Fibroblast of villous mesenchyme (primary cell): ENCODE data around the gene SLC3A2. TPM values are rescaled to one million over a fixed set of nuclear protein-coding genes. Genes with fewer than 3 reads are reported as not detected.
A peak's percentile ranks its signal among the peaks of the same experiment; 100 is the strongest.

ENCODE experiments used
- DNase-seq: peaks from one replicate; pipeline ENCODE4 v3.0.0-alpha.2; 2010; ENCODE audit warnings: low read depth
- H3K4me3 ChIP-seq: 2 replicates; pipeline ENCODE4 v1.5.1; 2011; ENCODE audit warnings: low read depth, mild to moderate bottlenecking, low read length
- total RNA-seq: library from RNA; depleted of rRNA; stranded (reverse); fragments of >200 nt; gene quantifications from 2 replicates; pipeline ENCODE4 v1.2.3, GENCODE V29; 2012
- TF ChIP-seq, protein P1 (sequence below): IDR thresholded peaks from 2 replicates; pipeline ENCODE4 v1.5.1; 2012; ENCODE audit warnings: low read depth, mild to moderate bottlenecking, low read length; ENCODE audit not compliant: insufficient read depth

SLC3A2 gene
- total RNA-seq, 1 donor, result 117 TPM

- DNase-seq, result no peak
- TF ChIP-seq, protein P1, sequence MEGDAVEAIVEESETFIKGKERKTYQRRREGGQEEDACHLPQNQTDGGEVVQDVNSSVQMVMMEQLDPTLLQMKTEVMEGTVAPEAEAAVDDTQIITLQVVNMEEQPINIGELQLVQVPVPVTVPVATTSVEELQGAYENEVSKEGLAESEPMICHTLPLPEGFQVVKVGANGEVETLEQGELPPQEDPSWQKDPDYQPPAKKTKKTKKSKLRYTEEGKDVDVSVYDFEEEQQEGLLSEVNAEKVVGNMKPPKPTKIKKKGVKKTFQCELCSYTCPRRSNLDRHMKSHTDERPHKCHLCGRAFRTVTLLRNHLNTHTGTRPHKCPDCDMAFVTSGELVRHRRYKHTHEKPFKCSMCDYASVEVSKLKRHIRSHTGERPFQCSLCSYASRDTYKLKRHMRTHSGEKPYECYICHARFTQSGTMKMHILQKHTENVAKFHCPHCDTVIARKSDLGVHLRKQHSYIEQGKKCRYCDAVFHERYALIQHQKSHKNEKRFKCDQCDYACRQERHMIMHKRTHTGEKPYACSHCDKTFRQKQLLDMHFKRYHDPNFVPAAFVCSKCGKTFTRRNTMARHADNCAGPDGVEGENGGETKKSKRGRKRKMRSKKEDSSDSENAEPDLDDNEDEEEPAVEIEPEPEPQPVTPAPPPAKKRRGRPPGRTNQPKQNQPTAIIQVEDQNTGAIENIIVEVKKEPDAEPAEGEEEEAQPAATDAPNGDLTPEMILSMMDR, result no peak
- H3K4me3 ChIP-seq, result no peak overlapping the region
Observed at GRCh38 chr11:62846177-62846576, 34.5 kb upstream of the SLC3A2 start.

DNA sequence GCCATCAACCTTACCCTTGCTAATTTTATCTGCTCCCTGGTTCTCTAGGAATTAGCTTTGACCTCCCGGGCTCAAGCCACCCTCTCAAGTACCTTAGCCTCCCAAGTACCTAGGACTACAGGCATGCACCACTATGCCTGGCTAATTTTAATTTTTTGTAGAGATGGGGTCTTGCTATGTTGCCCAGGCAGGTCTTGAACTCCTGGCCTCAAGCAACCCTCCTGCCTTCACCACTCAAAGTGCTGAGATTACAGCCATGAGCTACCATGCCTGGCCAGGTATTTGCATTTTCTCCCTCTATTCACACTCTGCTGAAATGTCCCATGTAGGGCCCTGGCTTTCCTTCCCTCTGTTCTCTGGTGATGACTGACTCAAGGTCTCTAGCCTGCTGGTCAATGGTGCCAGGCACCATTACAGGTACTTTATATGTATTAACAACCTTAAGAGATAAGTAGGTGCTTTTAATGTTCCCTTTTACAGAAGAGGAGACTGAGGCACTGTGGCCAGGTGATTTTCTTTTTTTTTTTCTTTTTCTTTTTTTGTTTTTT is 32.9 kb upstream of the SLC3A2 start:
- H3K4me3 ChIP-seq, result no peak overlapping the region
- TF ChIP-seq, protein P1, result no peak
- DNase-seq, result no peak

GRCh38 chr11:62850911-62851806 is 29.5 kb upstream of the SLC3A2 start:
- TF ChIP-seq, protein P1, result no peak
- DNase-seq, result no peak
- no peak overlapping the region for H3K4me3 ChIP-seq

DNA sequence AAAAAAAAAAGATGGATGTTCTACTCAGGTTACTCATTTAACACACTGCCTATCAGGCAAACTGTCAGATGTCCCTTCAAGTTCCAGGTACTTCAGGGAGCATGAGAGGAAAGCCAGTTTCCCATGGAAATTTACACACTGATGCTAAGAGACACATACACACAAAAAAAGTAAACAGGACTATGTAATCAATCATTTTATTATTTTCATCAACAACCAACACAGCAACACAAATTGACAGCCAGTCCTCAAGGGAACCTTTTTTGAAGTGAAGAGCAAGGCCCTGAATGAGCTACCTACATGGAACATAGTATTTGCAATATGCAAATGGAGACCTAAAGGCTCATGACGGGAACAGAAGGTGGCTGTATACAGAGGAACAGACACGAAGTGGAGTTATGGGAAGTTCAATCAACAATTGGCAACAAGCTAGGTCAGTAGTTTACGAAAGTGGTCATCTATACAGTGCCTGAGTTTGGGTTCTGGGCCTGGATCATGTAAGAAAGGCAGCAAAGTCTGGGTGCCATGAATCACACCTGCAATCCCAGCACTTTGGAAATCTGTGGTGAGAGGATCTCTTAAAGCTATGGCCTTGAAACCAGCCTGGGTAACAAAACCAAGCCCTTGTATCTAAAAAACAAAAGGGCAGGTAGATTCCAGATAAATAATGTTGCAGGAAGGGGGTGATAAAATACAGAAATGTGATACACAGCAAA is 28.7 kb upstream of the SLC3A2 start:
- no peak overlapping the region for H3K4me3 ChIP-seq
- TF ChIP-seq, protein P1, result no peak
- DNase-seq, result no peak

DNA sequence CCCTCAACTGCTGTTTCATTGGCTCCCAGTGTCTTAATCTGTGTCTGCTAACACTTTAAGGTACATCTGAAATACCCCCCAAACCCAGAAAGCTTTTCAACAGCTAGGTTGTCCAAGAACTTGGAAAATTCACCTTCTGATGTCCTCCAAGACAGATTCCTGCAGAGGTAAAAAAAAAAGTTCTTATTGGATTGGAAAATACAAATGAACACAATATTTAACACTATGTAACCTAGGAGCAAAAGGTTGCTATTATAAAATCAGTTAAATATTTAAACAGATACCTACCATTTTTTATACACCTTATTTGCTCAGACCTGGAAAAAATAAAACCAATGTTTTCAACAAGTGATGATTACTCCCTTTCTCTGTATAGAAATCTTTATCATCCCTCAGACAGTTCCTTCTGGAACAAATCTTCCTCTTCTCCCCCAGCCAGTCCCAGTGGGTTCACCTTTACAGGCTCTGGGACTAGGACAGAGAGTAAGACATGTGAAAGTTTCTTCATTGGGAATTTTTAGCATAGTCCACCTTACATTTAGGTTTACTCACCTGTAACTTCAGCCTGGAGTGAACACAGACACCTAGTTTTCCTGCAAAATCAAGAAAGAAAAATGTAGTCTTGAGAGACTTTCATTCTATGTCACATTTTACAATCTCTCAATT is 28.0 kb upstream of the SLC3A2 start:
- DNase-seq, result no peak
- TF ChIP-seq, protein P1, result no peak
- H3K4me3 ChIP-seq, result no peak overlapping the region

DNA sequence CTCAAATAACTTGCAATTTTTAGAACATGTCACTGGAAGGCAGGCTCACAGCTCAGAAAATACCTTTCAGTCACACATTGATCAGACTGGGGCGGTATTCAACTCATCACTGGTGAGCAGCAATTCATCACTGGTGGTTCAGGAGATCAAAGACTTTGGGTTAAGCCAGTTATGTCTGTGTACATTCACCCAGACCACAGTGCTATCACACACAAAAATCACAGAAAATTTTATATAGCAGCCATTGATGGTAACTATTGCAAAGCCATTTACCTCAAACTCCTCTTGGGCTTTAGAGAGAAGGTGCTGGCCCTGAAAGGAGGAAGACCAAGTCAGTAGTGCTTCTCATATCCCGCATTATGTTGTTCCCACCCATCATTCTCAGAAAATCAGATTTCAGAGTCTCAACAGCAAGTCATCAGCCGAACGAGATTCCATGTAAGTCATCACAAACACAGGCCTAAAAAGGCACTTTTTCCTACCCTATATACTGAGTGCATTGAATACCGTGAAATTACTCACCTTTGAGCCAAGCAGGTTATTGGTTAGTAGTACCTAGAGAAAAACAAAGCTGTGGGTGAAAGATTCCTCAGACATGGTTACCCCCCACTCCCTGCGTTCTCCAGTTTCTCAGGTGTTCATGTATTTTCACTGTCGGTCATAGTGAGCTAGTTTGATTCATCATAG is 27.3 kb upstream of the SLC3A2 start:
- TF ChIP-seq, protein P1, result no peak
- peak overlapping the region; percentile 88 for H3K4me3 ChIP-seq
- DNase-seq, result no peak
